HEK293T (cell line): ENCODE measurements around the gene EML6.

ENCODE experiments used
- CTCF ChIA-PET: fragments of 350-600 bp; formaldehyde crosslinking; extraction: SDS; loops from one replicate; lab custom pipeline; 2021; ENCODE audit warnings: antibody characterized with exemption, inconsistent platforms; lab: Yijun Ruan, JAX
- POLR2A ChIA-PET: fragments of 350-600 bp; formaldehyde crosslinking; extraction: SDS; loops from one replicate; lab custom pipeline; 2020; ENCODE audit warnings: antibody characterized with exemption, inconsistent platforms; lab: Yijun Ruan, JAX
- DNase-seq: peaks from one replicate; pipeline ENCODE4 v3.0.0; 2012; ENCODE audit warnings: mixed read lengths; ENCODE audit errors: extremely low spot score
- ARNT ChIP-seq: fragments of 450-650 bp; IDR thresholded peaks from 2 replicates; pipeline ENCODE4 v1.6.1; 2017; ENCODE audit warnings: mild to moderate bottlenecking
- BHLHE40 ChIP-seq: fragments of 450-650 bp; IDR thresholded peaks from 2 replicates; pipeline ENCODE4 v1.6.1; 2016; ENCODE audit warnings: mild to moderate bottlenecking, moderate library complexity, borderline replicate concordance
- CTBP1 ChIP-seq: fragments of 450-650 bp; IDR thresholded peaks from 2 replicates; pipeline ENCODE4 v1.6.1; 2016; ENCODE audit warnings: borderline replicate concordance
- ELF4 ChIP-seq: fragments of 450-650 bp; IDR thresholded peaks from 2 replicates; pipeline ENCODE4 v1.6.1; 2017; ENCODE audit warnings: antibody characterized with exemption
- FOXA1 ChIP-seq: fragments of 450-650 bp; IDR thresholded peaks from 2 replicates; pipeline ENCODE4 v1.6.1; 2016; ENCODE audit warnings: mild to moderate bottlenecking
- FOXK2 ChIP-seq: fragments of 450-650 bp; IDR thresholded peaks from 2 replicates; pipeline ENCODE4 v1.6.1; 2016; ENCODE audit warnings: mild to moderate bottlenecking
- FOXM1 ChIP-seq: fragments of 450-650 bp; IDR thresholded peaks from 2 replicates; pipeline ENCODE4 v1.6.1; 2017; ENCODE audit warnings: mild to moderate bottlenecking, borderline replicate concordance
- HDGF ChIP-seq: fragments of 450-650 bp; IDR thresholded peaks from 2 replicates; pipeline ENCODE4 v1.6.1; 2017; ENCODE audit warnings: antibody characterized with exemption, borderline replicate concordance
- L3MBTL2 ChIP-seq: fragments of 450-650 bp; conservative IDR thresholded peaks from 2 replicates; pipeline ENCODE4 v1.6.1; 2016; ENCODE audit warnings: mild to moderate bottlenecking
- LEF1 ChIP-seq: fragments of 450-650 bp; IDR thresholded peaks from 2 replicates; pipeline ENCODE4 v1.6.1; 2017; ENCODE audit warnings: mild to moderate bottlenecking, borderline replicate concordance
- NFRKB ChIP-seq: fragments of 450-650 bp; IDR thresholded peaks from 2 replicates; pipeline ENCODE4 v1.6.1; 2016; ENCODE audit warnings: mild to moderate bottlenecking, moderate library complexity
- SP1 ChIP-seq: fragments of 450-650 bp; IDR thresholded peaks from 2 replicates; pipeline ENCODE4 v1.6.1; 2017
- SUZ12 ChIP-seq: fragments of 450-650 bp; IDR thresholded peaks from 2 replicates; pipeline ENCODE4 v1.6.1; 2016; ENCODE audit warnings: mild to moderate bottlenecking
- TARDBP ChIP-seq: fragments of 450-650 bp; IDR thresholded peaks from 2 replicates; pipeline ENCODE4 v1.6.1; 2016
- ZNF384 ChIP-seq: fragments of 450-650 bp; IDR thresholded peaks from 2 replicates; pipeline ENCODE4 v1.6.1; 2016
- TF ChIP-seq, protein P1 (sequence below): fragments of 450-650 bp; IDR thresholded peaks from 2 replicates; pipeline ENCODE4 v1.6.1; 2016

EML6 gene

DNA sequence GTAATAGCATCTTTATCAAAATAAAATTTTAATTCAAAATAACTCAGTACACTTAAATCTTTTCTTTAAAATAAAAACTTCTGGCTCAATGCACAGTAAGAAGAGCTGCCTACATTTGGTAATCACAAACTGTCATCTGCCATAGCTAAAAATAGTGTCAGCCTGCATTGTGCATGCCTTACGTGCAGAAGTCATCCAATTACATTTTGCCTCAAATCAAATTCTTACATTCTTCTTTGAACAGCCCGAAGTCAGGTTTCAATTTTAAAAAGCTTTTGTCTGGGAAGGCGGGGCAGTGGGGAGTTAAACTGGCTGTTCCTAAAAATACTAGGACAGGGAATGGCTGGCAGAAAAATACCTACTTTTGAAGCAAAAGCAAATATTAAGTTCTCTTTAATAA is 275.7 kb downstream of the EML6 start:
- TF ChIP-seq ELF4 (no peak), FOXM1 (no peak), BHLHE40 (no peak), FOXA1 (no peak), HDGF (no peak), TARDBP (no peak), LEF1 (no peak), NFRKB (no peak), FOXK2 (no peak), L3MBTL2 (no peak), CTBP1 (no peak), ZNF384 (no peak), ARNT (no peak), SUZ12 (no peak), SP1 (no peak)
- TF ChIP-seq, protein P1, sequence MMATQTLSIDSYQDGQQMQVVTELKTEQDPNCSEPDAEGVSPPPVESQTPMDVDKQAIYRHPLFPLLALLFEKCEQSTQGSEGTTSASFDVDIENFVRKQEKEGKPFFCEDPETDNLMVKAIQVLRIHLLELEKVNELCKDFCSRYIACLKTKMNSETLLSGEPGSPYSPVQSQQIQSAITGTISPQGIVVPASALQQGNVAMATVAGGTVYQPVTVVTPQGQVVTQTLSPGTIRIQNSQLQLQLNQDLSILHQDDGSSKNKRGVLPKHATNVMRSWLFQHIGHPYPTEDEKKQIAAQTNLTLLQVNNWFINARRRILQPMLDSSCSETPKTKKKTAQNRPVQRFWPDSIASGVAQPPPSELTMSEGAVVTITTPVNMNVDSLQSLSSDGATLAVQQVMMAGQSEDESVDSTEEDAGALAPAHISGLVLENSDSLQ: no peak
- ChIA-PET POLR2A (no interaction called here), CTCF (interaction anchor here (0.5 kb wide), 1 partner anchor 203 kb away, joined by 3 read pairs; no protein-coding TSS in a partner anchor)
- no peak for DNase-seq

DNA sequence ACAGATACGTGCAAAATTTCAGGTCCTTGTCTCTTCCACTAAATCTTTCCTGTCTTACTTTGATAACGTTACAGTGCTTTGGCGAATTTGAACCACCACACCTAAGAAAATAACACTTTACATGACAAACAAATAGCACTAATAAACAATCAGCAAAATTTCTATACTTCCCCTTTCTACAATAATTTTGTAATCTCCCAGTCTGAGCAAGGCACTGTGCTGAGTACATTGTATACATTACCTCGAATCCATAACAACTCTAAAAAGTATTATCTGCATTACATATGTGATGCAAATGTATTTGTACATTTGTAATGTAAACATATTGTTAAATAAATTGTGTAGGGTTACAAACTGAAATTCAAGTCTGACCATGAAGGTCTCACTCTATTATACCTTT is 276.9 kb downstream of the EML6 start:
- ChIA-PET CTCF (no interaction called here), POLR2A (no interaction called here)

DNA sequence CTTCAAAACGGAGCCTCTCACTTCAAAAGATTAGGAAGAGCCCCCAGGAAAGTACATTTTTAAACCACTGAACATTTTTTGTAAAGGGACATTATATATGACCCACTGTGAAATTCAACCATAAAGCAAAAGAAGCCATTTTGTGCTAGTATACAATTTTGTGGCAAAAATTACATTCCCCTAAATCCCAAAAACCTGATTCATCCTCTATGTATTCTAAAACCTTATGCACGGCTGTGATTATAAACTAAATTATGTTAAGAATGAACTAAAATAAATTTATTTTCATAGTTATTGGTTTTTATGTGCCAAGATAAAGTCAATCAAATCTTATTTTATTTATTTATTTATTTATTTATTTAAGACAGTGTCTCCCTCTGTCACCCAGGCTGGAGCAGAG is 278.3 kb downstream of the EML6 start:
- TF ChIP-seq, protein P1: no peak
- TF ChIP-seq CTBP1 (no peak), L3MBTL2 (no peak), NFRKB (no peak), SUZ12 (no peak), SP1 (no peak), TARDBP (no peak), LEF1 (no peak), FOXM1 (no peak), ARNT (no peak), BHLHE40 (no peak), FOXK2 (no peak), ZNF384 (no peak), FOXA1 (no peak)

More for the DNA sequence above, 276.9 kb downstream of the EML6 start:
- TF ChIP-seq ARNT (no peak), SUZ12 (no peak), SP1 (no peak), ELF4 (no peak), FOXM1 (no peak), ZNF384 (no peak), CTBP1 (no peak), NFRKB (no peak), FOXA1 (no peak), TARDBP (no peak), HDGF (no peak), FOXK2 (no peak), BHLHE40 (no peak), L3MBTL2 (no peak)
- TF ChIP-seq, protein P1: no peak
- no peak for DNase-seq

DNA sequence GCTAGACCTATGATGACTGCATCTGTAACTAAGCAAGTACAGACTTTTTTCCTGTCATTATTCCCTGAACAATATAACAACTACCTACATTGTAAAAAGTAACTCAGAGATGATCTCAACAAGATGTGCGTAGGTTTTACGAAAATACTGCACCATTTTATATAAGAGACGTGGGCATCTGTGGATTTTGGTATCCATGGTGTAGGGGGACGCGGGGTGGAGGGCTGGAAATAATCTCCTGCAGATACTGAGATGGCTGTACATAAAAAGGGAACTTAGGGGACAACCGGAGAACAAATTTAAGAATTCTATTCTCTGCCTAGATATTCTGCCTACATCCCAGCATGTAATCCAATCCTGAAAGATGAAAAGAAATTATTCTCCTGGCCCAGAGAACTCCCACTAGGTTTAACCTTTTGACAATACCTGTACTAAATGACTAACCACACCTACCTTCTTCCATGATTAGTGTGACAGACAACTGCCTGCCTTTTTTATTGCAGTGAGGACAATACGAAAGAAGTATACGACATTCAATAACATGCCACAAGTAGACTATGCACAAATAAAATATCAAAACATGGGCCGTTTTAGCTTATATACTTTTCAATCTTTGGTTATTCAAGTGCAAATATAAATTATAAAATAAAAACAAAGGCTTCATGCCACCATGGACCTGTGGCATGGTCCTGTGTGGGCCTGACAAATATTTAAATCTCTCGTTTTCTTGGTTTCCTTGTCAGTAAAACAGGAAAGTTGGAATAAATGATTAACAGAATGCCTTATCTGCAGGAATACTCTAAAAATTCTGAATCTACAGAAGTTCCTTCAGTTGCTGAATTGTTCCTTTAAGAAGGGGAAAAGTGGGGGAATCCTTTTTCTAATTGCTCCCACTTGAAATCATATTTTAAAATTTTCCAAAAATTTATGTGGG is 280.5 kb downstream of the EML6 start:
- no peak for DNase-seq
- CTCF ChIA-PET: interaction anchor here (0.6 kb wide), 1 partner anchor 12 kb away, joined by 3 read pairs; no protein-coding TSS in a partner anchor
- POLR2A ChIA-PET: no interaction called here

More for the DNA sequence above, 278.3 kb downstream of the EML6 start:
- DNase-seq: no peak
- POLR2A ChIA-PET: no interaction called here
- CTCF ChIA-PET: no interaction called here

DNA sequence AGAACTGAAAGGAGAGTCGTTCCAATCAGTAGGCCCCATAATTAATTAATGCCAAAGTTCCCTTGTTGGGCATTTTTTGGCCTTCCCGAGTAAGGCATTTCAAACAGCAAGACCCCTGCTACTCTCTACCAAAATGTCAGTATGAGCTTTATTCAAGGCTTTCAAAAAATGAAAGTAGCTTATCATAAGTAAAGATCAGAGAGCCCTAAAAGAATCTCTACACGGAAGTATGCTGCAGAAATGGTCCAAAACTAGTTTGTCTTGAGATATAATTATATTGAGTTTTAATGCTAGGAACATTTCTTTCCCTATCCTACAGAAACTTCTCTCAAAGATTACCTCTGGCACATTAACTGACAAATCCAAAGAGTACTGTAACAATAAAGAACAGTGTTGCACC is 282.8 kb downstream of the EML6 start:
- no peak for TF ChIP-seq L3MBTL2
- TF ChIP-seq ELF4: no peak
- no peak for TF ChIP-seq SUZ12
- TF ChIP-seq TARDBP: no peak
- no peak for TF ChIP-seq CTBP1
- TF ChIP-seq BHLHE40: no peak
- TF ChIP-seq NFRKB: no peak
- TF ChIP-seq, protein P1: no peak
- TF ChIP-seq FOXK2: no peak
- no peak for TF ChIP-seq HDGF
- no peak for TF ChIP-seq FOXM1
- no peak for TF ChIP-seq SP1
- TF ChIP-seq ZNF384: no peak
- TF ChIP-seq ARNT: no peak
- no peak for TF ChIP-seq LEF1
- TF ChIP-seq FOXA1: no peak
- DNase-seq: no peak
- ChIA-PET CTCF (interaction anchor here (0.5 to 1.1 kb wide), 2 partner anchors 9 to 33 kb away, joined by 3 read pairs; no protein-coding TSS in a partner anchor), POLR2A (no interaction called here)

More for the DNA sequence above, 280.5 kb downstream of the EML6 start:
- TF ChIP-seq L3MBTL2 (no peak), TARDBP (no peak), SUZ12 (no peak), CTBP1 (no peak), HDGF (no peak), ELF4 (no peak), FOXK2 (no peak), ZNF384 (no peak), LEF1 (no peak), NFRKB (no peak), ARNT (no peak), SP1 (no peak)
